ENCODE data around the gene MB21D2.

MB21D2 gene

DNA sequence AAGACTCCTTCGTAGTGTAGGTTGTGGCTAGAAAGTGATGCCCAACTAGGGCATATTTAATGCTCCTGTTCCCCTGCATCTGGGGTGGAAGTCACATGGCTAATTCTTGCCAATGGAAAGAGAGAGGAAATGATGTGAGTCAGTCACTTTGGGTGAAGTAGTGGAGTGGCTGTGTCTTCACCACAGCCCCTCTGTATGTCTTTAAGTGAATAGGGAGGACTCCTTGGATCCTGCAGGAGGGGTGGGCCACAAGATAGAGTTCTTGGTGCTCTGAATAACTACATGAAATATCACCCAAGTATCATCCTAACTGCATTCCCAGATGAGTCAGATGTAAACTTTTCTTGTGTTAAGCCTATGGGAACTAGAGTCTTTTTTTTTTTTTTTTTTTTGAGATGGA, 17.8 kb upstream of the MB21D2 start:
- 94% methylated on average over 1 of the region's 1 CpG for WGBS

DNA sequence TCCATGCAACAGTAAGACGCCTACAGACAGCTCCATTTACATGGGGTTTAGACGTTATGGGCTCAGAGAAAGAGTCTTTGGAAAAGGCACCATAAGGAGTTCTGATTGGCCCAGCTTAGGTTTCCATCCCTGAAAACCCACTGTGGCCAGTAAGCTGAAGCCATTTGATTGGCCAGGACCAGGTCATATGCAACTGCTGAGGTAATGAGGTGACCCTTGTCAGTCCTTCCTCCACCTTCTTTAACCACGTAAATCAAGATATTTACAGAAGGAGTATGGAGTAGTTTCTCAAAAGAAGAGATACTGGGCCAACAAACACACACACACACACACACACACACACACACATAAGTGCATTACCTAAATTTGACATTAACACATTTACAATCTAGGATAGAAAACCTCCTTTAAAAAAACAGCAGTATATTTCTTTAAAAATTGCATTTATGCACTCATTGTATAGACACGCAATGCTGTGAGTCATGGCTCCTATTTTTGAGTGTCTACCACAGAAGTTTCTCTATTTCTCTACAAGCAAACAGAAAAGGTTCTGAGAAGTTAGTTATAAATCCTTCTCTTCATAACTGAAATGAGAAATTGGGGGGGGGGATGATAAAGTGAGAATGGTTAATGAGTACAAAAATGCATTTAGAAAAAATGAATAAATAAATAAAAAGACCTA, 16.3 kb upstream of the MB21D2 start:
- Histone ChIP-seq H3K4me1 (ENCODE audit: insufficient read depth, low read length) (no peaks in the 10 kb centered on the region), H3K27ac (ENCODE audit: low read depth, low read length) (no peak overlapping the region), H3K9me3 (ENCODE audit: insufficient read depth, low read depth, low read length) (no peaks in the 10 kb centered on the region), H3K4me3 (ENCODE audit: low read length) (no peak overlapping the region), H3K36me3 (ENCODE audit: insufficient read depth, low read length) (no peaks in the 10 kb centered on the region), H3K27me3 (ENCODE audit: insufficient read depth, low read length) (no peaks in the 10 kb centered on the region), H3K9ac (ENCODE audit: low read depth, low read length) (no peak overlapping the region)
- WGBS, result 100% methylated on average over 2 of the region's 4 CpGs

More for the DNA sequence above, 17.8 kb upstream of the MB21D2 start:
- H3K4me1 ChIP-seq (ENCODE audit: insufficient read depth, low read length), result no peaks in the 10 kb centered on the region
- H3K4me3 ChIP-seq (ENCODE audit: low read length), result no peak overlapping the region
- H3K27ac ChIP-seq (ENCODE audit: low read depth, low read length), result no peak overlapping the region
- H3K36me3 ChIP-seq (ENCODE audit: insufficient read depth, low read length), result no peaks in the 10 kb centered on the region
- no peaks in the 10 kb centered on the region for H3K27me3 ChIP-seq (ENCODE audit: insufficient read depth, low read length)
- no peaks in the 10 kb centered on the region for H3K9me3 ChIP-seq (ENCODE audit: insufficient read depth, low read depth, low read length)
- no peak overlapping the region for H3K9ac ChIP-seq (ENCODE audit: low read depth, low read length)

- H3K4me3 ChIP-seq (ENCODE audit: low read length), result no peak overlapping the region
- H3K27ac ChIP-seq (ENCODE audit: low read depth, low read length), result no peak overlapping the region
- 84% methylated on average over 9 of the region's 9 CpGs for WGBS
- no peaks in the 10 kb centered on the region for H3K36me3 ChIP-seq (ENCODE audit: insufficient read depth, low read length)
- H3K4me1 ChIP-seq (ENCODE audit: insufficient read depth, low read length), result no peaks in the 10 kb centered on the region
- no peak overlapping the region for H3K9ac ChIP-seq (ENCODE audit: low read depth, low read length)
- no peaks in the 10 kb centered on the region for H3K9me3 ChIP-seq (ENCODE audit: insufficient read depth, low read depth, low read length)
- no peaks in the 10 kb centered on the region for H3K27me3 ChIP-seq (ENCODE audit: insufficient read depth, low read length)
Observed at GRCh38 chr3:192933259-192933658, 15.6 kb upstream of the MB21D2 start.

- Histone ChIP-seq H3K4me1 (ENCODE audit: insufficient read depth, low read length) (peaks cover 5% of the 10 kb centered on the region; the same call in 1 of the 2 replicates), H3K9ac (ENCODE audit: low read depth, low read length) (no peak overlapping the region), H3K4me3 (ENCODE audit: low read length) (no peak overlapping the region), H3K9me3 (ENCODE audit: insufficient read depth, low read depth, low read length) (no peaks in the 10 kb centered on the region), H3K36me3 (ENCODE audit: insufficient read depth, low read length) (no peaks in the 10 kb centered on the region), H3K27me3 (ENCODE audit: insufficient read depth, low read length) (no peaks in the 10 kb centered on the region), H3K27ac (ENCODE audit: low read depth, low read length) (no peak overlapping the region)
- 95% methylated on average over 3 of the region's 3 CpGs for WGBS
Observed at GRCh38 chr3:192931825-192932224, 14.2 kb upstream of the MB21D2 start.

- Histone ChIP-seq H3K36me3 (ENCODE audit: insufficient read depth, low read length) (no peaks in the 10 kb centered on the region), H3K27ac (ENCODE audit: low read depth, low read length) (no peak overlapping the region), H3K9me3 (ENCODE audit: insufficient read depth, low read depth, low read length) (no peaks in the 10 kb centered on the region), H3K4me3 (ENCODE audit: low read length) (no peak overlapping the region), H3K27me3 (ENCODE audit: insufficient read depth, low read length) (no peaks in the 10 kb centered on the region), H3K4me1 (ENCODE audit: insufficient read depth, low read length) (peaks cover 5% of the 10 kb centered on the region; the same call in 1 of the 2 replicates), H3K9ac (ENCODE audit: low read depth, low read length) (no peak overlapping the region)
- WGBS, result 100% methylated on average over 1 of the region's 1 CpG
Observed at GRCh38 chr3:192930577-192930976, 12.9 kb upstream of the MB21D2 start.

- H3K9me3 ChIP-seq (ENCODE audit: insufficient read depth, low read depth, low read length), result no peaks in the 10 kb centered on the region
- H3K4me1 ChIP-seq (ENCODE audit: insufficient read depth, low read length), result peaks cover 5% of the 10 kb centered on the region; the same call in 1 of the 2 replicates
- H3K4me3 ChIP-seq (ENCODE audit: low read length), result no peak overlapping the region
- no peak overlapping the region for H3K27ac ChIP-seq (ENCODE audit: low read depth, low read length)
- H3K9ac ChIP-seq (ENCODE audit: low read depth, low read length), result no peak overlapping the region
- no peaks in the 10 kb centered on the region for H3K27me3 ChIP-seq (ENCODE audit: insufficient read depth, low read length)
- 95% methylated on average over 7 of the region's 9 CpGs for WGBS
- H3K36me3 ChIP-seq (ENCODE audit: insufficient read depth, low read length), result no peaks in the 10 kb centered on the region
Observed at GRCh38 chr3:192929755-192930547, 12.3 kb upstream of the MB21D2 start.

DNA sequence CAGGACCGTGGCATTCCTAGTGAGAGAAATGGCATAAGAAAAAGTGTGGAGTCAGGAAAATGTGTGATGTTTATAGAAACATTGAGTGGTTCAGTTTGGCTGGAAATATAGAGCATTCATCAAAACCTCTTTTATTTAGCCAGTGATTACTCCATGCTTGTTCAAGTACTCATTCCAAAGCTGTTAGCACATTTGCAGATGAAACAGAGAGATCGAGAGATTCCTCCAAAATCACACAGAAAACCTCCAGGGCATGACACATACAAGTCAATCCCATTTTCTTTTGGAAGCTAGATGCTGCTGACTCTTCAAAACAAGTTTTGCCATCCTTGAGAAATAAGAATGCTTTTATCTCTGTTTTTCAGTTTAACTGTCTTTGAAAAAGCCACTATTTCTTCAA, 11.5 kb upstream of the MB21D2 start:
- WGBS, result 85% methylated on average over 2 of the region's 2 CpGs
- no peaks in the 10 kb centered on the region for H3K27me3 ChIP-seq (ENCODE audit: insufficient read depth, low read length)
- no peaks in the 10 kb centered on the region for H3K36me3 ChIP-seq (ENCODE audit: insufficient read depth, low read length)
- H3K9ac ChIP-seq (ENCODE audit: low read depth, low read length), result no peak overlapping the region
- H3K27ac ChIP-seq (ENCODE audit: low read depth, low read length), result no peak overlapping the region
- peaks cover 5% of the 10 kb centered on the region; the same call in 1 of the 2 replicates for H3K4me1 ChIP-seq (ENCODE audit: insufficient read depth, low read length)
- H3K4me3 ChIP-seq (ENCODE audit: low read length), result no peak overlapping the region
- no peaks in the 10 kb centered on the region for H3K9me3 ChIP-seq (ENCODE audit: insufficient read depth, low read depth, low read length)

DNA sequence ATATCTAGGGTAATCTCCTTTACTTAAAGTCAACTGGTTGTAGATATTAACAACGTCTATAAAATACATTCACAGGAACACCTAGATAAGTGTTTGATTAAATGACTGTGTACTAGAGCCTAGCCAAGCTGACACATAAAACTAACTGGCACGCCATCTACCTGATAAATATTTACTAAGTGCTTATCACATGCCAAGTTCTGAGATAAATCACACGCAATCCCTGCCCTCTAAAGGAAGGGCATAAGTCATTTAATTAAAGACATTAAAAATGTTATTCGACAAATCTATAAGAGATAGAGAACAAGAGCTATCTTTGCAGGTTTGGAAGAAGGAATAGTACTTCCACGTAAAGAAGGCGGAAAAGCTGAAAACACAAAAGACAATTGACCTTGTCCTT, 11.1 kb upstream of the MB21D2 start:
- H3K4me3 ChIP-seq (ENCODE audit: low read length), result no peak overlapping the region
- no peaks in the 10 kb centered on the region for H3K27me3 ChIP-seq (ENCODE audit: insufficient read depth, low read length)
- H3K4me1 ChIP-seq (ENCODE audit: insufficient read depth, low read length), result peaks cover 6% of the 10 kb centered on the region; the same call in 1 of the 2 replicates
- H3K36me3 ChIP-seq (ENCODE audit: insufficient read depth, low read length), result no peaks in the 10 kb centered on the region
- no peak overlapping the region for H3K27ac ChIP-seq (ENCODE audit: low read depth, low read length)
- no peak overlapping the region for H3K9ac ChIP-seq (ENCODE audit: low read depth, low read length)
- WGBS, result 95% methylated on average over 4 of the region's 6 CpGs
- H3K9me3 ChIP-seq (ENCODE audit: insufficient read depth, low read depth, low read length), result no peaks in the 10 kb centered on the region

- no peak overlapping the region for H3K4me3 ChIP-seq (ENCODE audit: low read length)
- no peak overlapping the region for H3K27ac ChIP-seq (ENCODE audit: low read depth, low read length)
- peaks cover 9% of the 10 kb centered on the region; the same call in 1 of the 2 replicates for H3K4me1 ChIP-seq (ENCODE audit: insufficient read depth, low read length)
- H3K9ac ChIP-seq (ENCODE audit: low read depth, low read length), result no peak overlapping the region
- H3K36me3 ChIP-seq (ENCODE audit: insufficient read depth, low read length), result no peaks in the 10 kb centered on the region
- no peaks in the 10 kb centered on the region for H3K9me3 ChIP-seq (ENCODE audit: insufficient read depth, low read depth, low read length)
- no peaks in the 10 kb centered on the region for H3K27me3 ChIP-seq (ENCODE audit: insufficient read depth, low read length)
Observed at GRCh38 chr3:192928016-192928415, 10.4 kb upstream of the MB21D2 start.

DNA sequence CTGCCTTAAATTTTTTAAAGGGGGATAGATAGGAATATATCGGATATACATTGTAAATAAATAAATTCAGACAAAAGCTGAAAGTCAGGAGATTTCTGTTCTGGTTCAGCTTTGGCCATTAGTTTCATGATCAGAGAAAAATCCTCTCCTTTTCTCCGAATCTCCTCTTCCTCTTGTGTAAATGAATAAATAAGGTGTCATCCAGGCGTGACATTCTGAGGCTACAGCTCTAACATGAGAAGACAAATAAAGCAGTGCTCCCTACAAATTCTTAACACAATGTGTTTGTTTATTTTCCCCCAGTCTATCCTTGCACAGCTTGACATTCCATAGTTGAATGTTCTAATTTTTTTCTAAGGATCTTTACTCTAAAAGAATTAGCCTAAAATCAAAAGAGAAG, 9.4 kb upstream of the MB21D2 start:
- Histone ChIP-seq H3K9ac (ENCODE audit: low read depth, low read length) (no peak overlapping the region), H3K4me3 (ENCODE audit: low read length) (no peak overlapping the region), H3K9me3 (ENCODE audit: insufficient read depth, low read depth, low read length) (no peaks in the 10 kb centered on the region), H3K27me3 (ENCODE audit: insufficient read depth, low read length) (no peaks in the 10 kb centered on the region), H3K27ac (ENCODE audit: low read depth, low read length) (no peak overlapping the region), H3K4me1 (ENCODE audit: insufficient read depth, low read length) (peaks cover 15% of the 10 kb centered on the region), H3K36me3 (ENCODE audit: insufficient read depth, low read length) (no peaks in the 10 kb centered on the region)
- WGBS, result 88% methylated on average over 1 of the region's 3 CpGs

GRCh38 chr3:192923731-192924130, 6.1 kb upstream of the MB21D2 start:
- no peaks in the 10 kb centered on the region for H3K36me3 ChIP-seq (ENCODE audit: insufficient read depth, low read length)
- H3K9ac ChIP-seq (ENCODE audit: low read depth, low read length), result no peak overlapping the region
- peaks cover 26% of the 10 kb centered on the region for H3K4me1 ChIP-seq (ENCODE audit: insufficient read depth, low read length)
- H3K9me3 ChIP-seq (ENCODE audit: insufficient read depth, low read depth, low read length), result no peaks in the 10 kb centered on the region
- no peak overlapping the region for H3K4me3 ChIP-seq (ENCODE audit: low read length)
- 91% methylated on average over 2 of the region's 2 CpGs for WGBS
- H3K27ac ChIP-seq (ENCODE audit: low read depth, low read length), result no peak overlapping the region
- H3K27me3 ChIP-seq (ENCODE audit: insufficient read depth, low read length), result peaks cover 12% of the 10 kb centered on the region; the same call in 1 of the 2 replicates

All from HUES64 (cell line).